HepG2 (cell line): ENCODE data around the gene SRSF11. TPM values are rescaled to one million over a fixed set of nuclear protein-coding genes. Genes with fewer than 3 reads are reported as not detected.

ENCODE experiments used
- ATAC-seq: fragments of 200-7000 bp; cut with Tn5 transposase; 3 replicates; pipeline ENCODE4 v1.9.1; 2020; ENCODE audit warnings: mild to moderate bottlenecking, moderate library complexity
- BruUV-seq: library from RNA; stranded (reverse); fragments of 400-500 nt; replicated peaks from 2 replicates; lab custom pipeline; 2021; lab: Mats Ljungman, UMichigan
- CTCF ChIA-PET: fragments of 300-600 bp; formaldehyde crosslinking; extraction: SDS; loops from one replicate; lab custom pipeline; 2021; ENCODE audit warnings: low total read pairs, inconsistent platforms, low intra/inter-chr PET ratio; lab: Yijun Ruan, JAX
- POLR2A ChIA-PET: fragments of 350-600 bp; sonication (Branson Sonifier 250); formaldehyde crosslinking; loops from one replicate; lab custom pipeline; 2020; ENCODE audit warnings: antibody characterized with exemption, inconsistent platforms; lab: Yijun Ruan, JAX
- DNase-seq: peaks from one replicate; pipeline ENCODE4 v3.0.0-alpha.2; 2015; ENCODE audit warnings: low spot score
- FAIRE-seq: peaks from 3 replicates; lab custom pipeline; 2011; peaks lifted over from hg19 to GRCh38; lab: Jason Lieb, UNC
- H2AFZ ChIP-seq: one replicate; pipeline ENCODE4 v1.6.1; 2011; ENCODE audit warnings: low read length, inconsistent platforms
- H3K27ac ChIP-seq: fragments of 300-600 bp; 3 replicates; pipeline ENCODE4 v1.8.0; 2011; ENCODE audit warnings: mixed run types, mild to moderate bottlenecking, mixed read lengths, low read length, inconsistent platforms; ENCODE audit not compliant: insufficient read depth; ENCODE audit errors: extremely low read length
- H3K27me3 ChIP-seq, 2 experiments: fragments of 200-600 bp in 1 of 2; 2 replicates in 1 of 2; 3 replicates in 1 of 2; pipeline versions ENCODE4 v1.6.0 to v1.8.0; 2011; ENCODE audit warnings: low read length in 2 of 2, mild to moderate bottlenecking in 2 of 2, moderate library complexity in 2 of 2, inconsistent platforms in 1 of 2; ENCODE audit not compliant: insufficient read depth in 2 of 2, control insufficient read depth in 1 of 2
- H3K36me3 ChIP-seq, 2 experiments: fragments of 200-600 bp in 1 of 2; replicated peaks in 1 of 2; 2 replicates in 1 of 2; 3 replicates in 1 of 2; pipeline versions ENCODE4 v1.5.1 to v1.8.0; 2011; ENCODE audit warnings: low read length in 2 of 2, inconsistent platforms in 1 of 2; ENCODE audit not compliant: insufficient read depth in 2 of 2, control insufficient read depth in 1 of 2
- H3K4me1 ChIP-seq: 2 replicates; pipeline ENCODE4 v1.5.1; 2012; ENCODE audit warnings: low read length, inconsistent platforms; ENCODE audit not compliant: insufficient read depth
- H3K4me2 ChIP-seq: 2 replicates; pipeline ENCODE4 v1.6.0; 2011; ENCODE audit warnings: low read depth, low read length, inconsistent platforms
- H3K4me3 ChIP-seq, 3 experiments: fragments of 200-600 bp in 1 of 3; sonication (generic), shearing (Covaris generic) in 1 of 3; replicated peaks in 1 of 3; 2 replicates each; pipeline ENCODE4 v1.5.1; 2011 to 2016; ENCODE audit warnings: low read length in 3 of 3, inconsistent platforms in 2 of 3, low read depth in 2 of 3, mild to moderate bottlenecking in 2 of 3, control low read depth in 1 of 3, mixed read lengths in 1 of 3; ENCODE audit not compliant: insufficient read depth in 1 of 3
- H3K79me2 ChIP-seq: one replicate; pipeline ENCODE4 v1.6.1; 2011; ENCODE audit warnings: low read length, inconsistent platforms; ENCODE audit not compliant: insufficient read depth
- H3K9ac ChIP-seq: 2 replicates; pipeline ENCODE4 v1.6.0; 2011; ENCODE audit warnings: mild to moderate bottlenecking, low read depth, low read length, inconsistent platforms; ENCODE audit not compliant: insufficient read depth
- H3K9me3 ChIP-seq: 2 replicates; pipeline ENCODE4 v1.5.1; 2012; ENCODE audit warnings: mild to moderate bottlenecking, low read length
- H4K20me1 ChIP-seq: 2 replicates; pipeline ENCODE4 v1.6.0; 2011; ENCODE audit warnings: inconsistent platforms, mild to moderate bottlenecking, low read length, moderate library complexity; ENCODE audit not compliant: insufficient read depth
- SPEN ChIP-seq: sonication (generic); formaldehyde crosslinking; IDR thresholded peaks from 2 replicates; pipeline ENCODE4 v1.5.1; 2020; ENCODE audit warnings: low read depth, mild to moderate bottlenecking, missing genetic modification reagents
- SRSF1 ChIP-seq: fragments of 200-400 bp; formaldehyde crosslinking; optimal IDR thresholded peaks from 2 replicates; pipeline ENCODE3; 2017; ENCODE audit warnings: mild to moderate bottlenecking, low read depth, low read length, moderate library complexity
- ZBTB20 ChIP-seq: sonication (generic); formaldehyde crosslinking; IDR thresholded peaks from 2 replicates; pipeline ENCODE4 v1.8.1; 2023; ENCODE audit warnings: missing genetic modification reagents, low read depth, mild to moderate bottlenecking, borderline replicate concordance
- ZBTB25 ChIP-seq: IDR thresholded peaks from 2 replicates; pipeline ENCODE4 v1.6.1; 2018; ENCODE audit warnings: missing genetic modification reagents
- ZNF407 ChIP-seq: sonication (generic); formaldehyde crosslinking; IDR thresholded peaks from one replicate; pipeline ENCODE4 v1.5.1; 2020; ENCODE audit warnings: mild to moderate bottlenecking, missing genetic modification reagents; ENCODE audit errors: not compliant biosample characterization
- ZNF503 ChIP-seq: sonication (generic); formaldehyde crosslinking; IDR thresholded peaks from 2 replicates; pipeline ENCODE4 v1.4.0; 2020; ENCODE audit warnings: missing genetic modification reagents
- WGBS: methylation state at CpG from one replicate; pipeline ENCODE4 v1.1.6; 2017; ENCODE audit warnings: low lambda C conversion rate; 5-methylcytosine and 5-hydroxymethylcytosine counted together
- in situ Hi-C: cut with HindIII; loops from 2 replicates; pipeline ENCODE4 v1.10.0; 2017; ENCODE audit warnings: low pct_unique_long_range_greater_than_20kb; ENCODE audit not compliant: extremely low pct_ligation_motif_present
- intact Hi-C: fragments of 100-400 bp; cut with micrococcal nuclease; formaldehyde crosslinking; loops from one replicate; pipeline ENCODE4 v1.10.0; 2022; ENCODE audit not compliant: unreplicated experiment
- polyA plus RNA-seq, 8 experiments: library from polyadenylated mRNA; depleted of rRNA in 3 of 8; stranded (reverse) in 7 of 8; unstranded in 1 of 8; fragments of >200 nt; fragmentation: Illumina TruSeq in 4 of 8; extraction: Trizol in 4 of 8; gene quantifications; 2 replicates each; pipeline versions ENCODE4 v1.2.1 to v1.2.3, GENCODE V29; 2011 to 2016; ENCODE audit warnings: low read depth in 4 of 8, missing spikeins in 1 of 8, mixed read lengths in 1 of 8; ENCODE audit not compliant: insufficient read depth in 1 of 8
- total RNA-seq, 5 experiments: library from RNA; depleted of rRNA; stranded (reverse); fragments of >200 nt; fragmentation: Illumina TruSeq; extraction: Trizol; gene quantifications; 2 replicates each; pipeline ENCODE4 v1.2.3, GENCODE V29; 2016; ENCODE audit warnings: low read depth in 1 of 5

Gene SRSF11
- total and polyA plus RNA-seq, 2 of the 13 experiments (the other 11 are each of a cell fraction or from before 2014, with no cell fraction given), result 118 to 381 TPM

- TF ChIP-seq ZNF407 (no peak), ZBTB20 (no peak)
Observed at GRCh38 chr1:70207492-70207891, 13.7 kb upstream of the SRSF11 start (continued).

- no peak for DNase-seq
- H3K4me1 ChIP-seq, result peaks cover 44% of the 10 kb centered on the region
- H3K36me3 ChIP-seq, result peaks cover 1 to 13% of the 10 kb centered on the region in 2 experiments; a peak in 3 of 5 replicates
- POLR2A ChIA-PET, result interaction anchor here (2.5 kb wide), 1 partner anchor 13 kb away, joined by 13 read pairs; the partner anchor contains the start of gene SRSF11
- H3K9ac ChIP-seq, result no peak overlapping the region
- FAIRE-seq, result no peak
- H3K4me3 ChIP-seq, result no peak overlapping the region; a peak in 1 of 6 replicates
- in situ Hi-C loops (loop anchor here (10.0 kb wide), 2 partner anchors 207 to 877 kb away; partner anchors contain the start of genes CTH and ZRANB2), intact Hi-C loops (loop anchor here (5.0 kb wide), 1 partner anchor 874 kb away; the partner anchor contains the start of gene ZRANB2)
- peaks cover 96% of the 10 kb centered on the region for H3K79me2 ChIP-seq
- no peak overlapping the region for H3K27ac ChIP-seq
- BruUV-seq, result no TSS peak
- H3K4me2 ChIP-seq, result peak overlapping the region; percentile 82; the same call in 1 of the 2 replicates
- no peaks in the 10 kb centered on the region for H3K9me3 ChIP-seq
- CTCF ChIA-PET, result no interaction called here
- no peak overlapping the region for H2AFZ ChIP-seq
- ATAC-seq, result no peak
- WGBS, result 95% methylated on average over 7 of the region's 7 CpGs
- H4K20me1 ChIP-seq, result no peaks in the 10 kb centered on the region; the same call in none of the 2 replicates
- H3K27me3 ChIP-seq, result no peaks in the 10 kb centered on the region; a peak in 2 of 5 replicates
- TF ChIP-seq SRSF1 (no peak), SPEN (CRISPR knock-in tag) (no peak), ZNF503 (CRISPR knock-in tag) (no peak), ZBTB25 (no peak)
Observed at GRCh38 chr1:70208292-70208691, 12.9 kb upstream of the SRSF11 start.
